Measurements from ENCODE around the gene UGT1A8. TPM values are rescaled to one million over a fixed set of nuclear protein-coding genes. Genes with fewer than 3 reads are reported as not detected.

UGT1A8 gene
- total RNA-seq, 4 donors from 2014 or later: 0.34 TPM; not detected in 3

- DNase-seq: no peak
- Histone ChIP-seq H3K9me3 (no peaks in the 10 kb centered on the region), H3K27me3 (no peaks in the 10 kb centered on the region), H3K36me3 (no peaks in the 10 kb centered on the region), H3K27ac (no peak overlapping the region), H3K4me3 (replicated peaks in 1 of 3) (no peak overlapping the region), H3K4me1 (no peaks in the 10 kb centered on the region)
- TF ChIP-seq CTCF (IDR thresholded peaks at IDR 0.05) (no peak), POLR2A (IDR thresholded peaks at IDR 0.05) (no peak)
- WGBS, 2 donors: 88 to 95% methylated on average over 32 to 42 of the region's 44 CpGs
- intact Hi-C loops (cut with DNase I): no loop called here
Observed at GRCh38 chr2:233754872-233755611, 137.6 kb downstream of the UGT1A8 start.

- DNase-seq: no peak
- Histone ChIP-seq H3K27ac (no peak overlapping the region), H3K36me3 (no peaks in the 10 kb centered on the region), H3K4me3 (replicated peaks in 1 of 3) (no peak overlapping the region), H3K9me3 (no peaks in the 10 kb centered on the region), H3K4me1 (no peaks in the 10 kb centered on the region), H3K27me3 (no peaks in the 10 kb centered on the region)
- 81 to 82% methylated on average over 7 of the region's 7 CpGs for WGBS, 2 donors
- intact Hi-C loops (cut with DNase I): no loop called here
- no peak for TF ChIP-seq POLR2A (IDR thresholded peaks at IDR 0.05)
Observed at GRCh38 chr2:233756429-233757081, 139.1 kb downstream of the UGT1A8 start.

GRCh38 chr2:233758141-233758540 is 140.7 kb downstream of the UGT1A8 start:
- no peak overlapping the region for H3K27ac ChIP-seq
- no peak for DNase-seq
- no peaks in the 10 kb centered on the region for H3K9me3 ChIP-seq

GRCh38 chr2:233758849-233759248 is 141.4 kb downstream of the UGT1A8 start:
- intact Hi-C loops (cut with DNase I): no loop called here
- WGBS, 2 donors: 92 to 95% methylated on average over 2 of the region's 2 CpGs

More at GRCh38 chr2:233758141-233758540, 140.7 kb downstream of the UGT1A8 start:
- intact Hi-C loops (cut with DNase I): no loop called here
- Histone ChIP-seq H3K4me3 (replicated peaks in 1 of 3) (no peak overlapping the region), H3K27me3 (no peaks in the 10 kb centered on the region), H3K36me3 (no peaks in the 10 kb centered on the region), H3K4me1 (no peaks in the 10 kb centered on the region)
- no peak for TF ChIP-seq CTCF (IDR thresholded peaks at IDR 0.05)
- no peak for TF ChIP-seq POLR2A (IDR thresholded peaks at IDR 0.05)

GRCh38 chr2:233760043-233760442 is 142.6 kb downstream of the UGT1A8 start, which contains the start of gene UGT1A1:
TSS of gene UGT1A1 (plus strand) at chr2:233760270. CDS start at chr2:233760288, 18 bp downstream.
- H3K9me3 ChIP-seq: no peaks in the 10 kb centered on the region
- no peak for DNase-seq
- TF ChIP-seq CTCF (IDR thresholded peaks at IDR 0.05) (no peak), POLR2A (IDR thresholded peaks at IDR 0.05) (no peak)
- no peaks in the 10 kb centered on the region for H3K36me3 ChIP-seq
- WGBS, 2 donors: 92 to 97% methylated on average over 6 of the region's 6 CpGs
- H3K27me3 ChIP-seq: no peaks in the 10 kb centered on the region
- H3K27ac ChIP-seq: no peak within 1 kb of the TSS
- H3K4me1 ChIP-seq: no peaks in the 10 kb centered on the region
- H3K4me3 ChIP-seq (replicated peaks in 1 of 3): no peak within 1 kb of the TSS
- intact Hi-C loops (cut with DNase I): no loop called here

More at GRCh38 chr2:233758849-233759248, 141.4 kb downstream of the UGT1A8 start:
- H3K9me3 ChIP-seq: no peaks in the 10 kb centered on the region
- H3K27ac ChIP-seq: no peak overlapping the region
- H3K27me3 ChIP-seq: no peaks in the 10 kb centered on the region
- no peaks in the 10 kb centered on the region for H3K4me1 ChIP-seq
- TF ChIP-seq POLR2A (IDR thresholded peaks at IDR 0.05) (no peak), CTCF (IDR thresholded peaks at IDR 0.05) (no peak)
- no peak for DNase-seq
- H3K4me3 ChIP-seq (replicated peaks in 1 of 3): no peak overlapping the region
- H3K36me3 ChIP-seq: no peaks in the 10 kb centered on the region
